ENCODE measurements around the gene GALNT9. TPM values are rescaled to one million over a fixed set of nuclear protein-coding genes. Genes with fewer than 3 reads are reported as not detected.

Gene GALNT9
- total RNA-seq, 1 donor from 2014 or later, result 2.1 TPM

DNA sequence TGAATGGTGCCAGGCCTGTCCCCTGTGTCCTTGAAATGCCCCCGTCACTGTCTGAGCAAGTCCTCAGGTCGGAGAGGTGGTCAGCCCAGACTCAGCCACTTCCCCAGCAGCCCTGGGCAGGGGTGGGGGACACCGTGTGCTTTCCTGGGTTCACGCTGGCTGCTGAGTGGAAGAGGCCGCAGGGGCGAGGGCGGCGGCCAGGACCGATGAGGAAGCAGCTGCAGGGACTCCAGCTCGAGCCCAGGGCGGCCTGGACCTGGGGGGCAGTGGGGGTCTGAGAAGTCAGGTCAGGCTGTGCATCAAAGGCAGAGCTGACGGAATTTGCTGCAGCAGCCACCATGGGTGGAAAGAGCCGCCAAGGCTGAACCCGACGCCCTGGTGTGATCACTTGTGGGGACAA is 156.8 kb downstream of the GALNT9 start:
- DNase-seq (ENCODE audit: low read depth), result no peak
- Histone ChIP-seq H4K20me1 (ENCODE audit: insufficient read depth, low read length) (no peaks in the 10 kb centered on the region), H3K4me3 (ENCODE audit: insufficient read depth, low read depth, low read length) (no peak overlapping the region), H2AFZ (ENCODE audit: low read depth, low read length) (no peak overlapping the region), H3K27me3 (ENCODE audit: insufficient read depth, low read length) (peaks cover 12% of the 10 kb centered on the region), H3K36me3 (ENCODE audit: insufficient read depth, low read length) (no peaks in the 10 kb centered on the region), H3K79me2 (ENCODE audit: insufficient read depth, low read length) (no peaks in the 10 kb centered on the region), H3K4me1 (ENCODE audit: insufficient read depth, low read length) (peaks cover 10% of the 10 kb centered on the region), H3K27ac (ENCODE audit: low read depth, low read length) (no peak overlapping the region), H3K9me3 (ENCODE audit: insufficient read depth, low read depth, low read length) (no peaks in the 10 kb centered on the region), H3K4me2 (ENCODE audit: low read length) (no peak overlapping the region), H3K9ac (ENCODE audit: low read length) (no peak overlapping the region)
- FAIRE-seq, result no peak
- peaks cover 45% of the 10 kb centered on the region for H3K27me3 Mint-ChIP-seq (ENCODE audit: low read depth, unreplicated experiment)
- no peaks in the 10 kb centered on the region for H3K9me3 Mint-ChIP-seq (ENCODE audit: unreplicated experiment)
- peak overlapping the region; percentile 58 for H3K27ac Mint-ChIP-seq (ENCODE audit: unreplicated experiment)
- H3K36me3 Mint-ChIP-seq (ENCODE audit: low read depth, unreplicated experiment), result no peaks in the 10 kb centered on the region
- peaks cover 3% of the 10 kb centered on the region for H3K4me1 Mint-ChIP-seq (ENCODE audit: low read depth, unreplicated experiment)
- TF ChIP-seq, protein P1, sequence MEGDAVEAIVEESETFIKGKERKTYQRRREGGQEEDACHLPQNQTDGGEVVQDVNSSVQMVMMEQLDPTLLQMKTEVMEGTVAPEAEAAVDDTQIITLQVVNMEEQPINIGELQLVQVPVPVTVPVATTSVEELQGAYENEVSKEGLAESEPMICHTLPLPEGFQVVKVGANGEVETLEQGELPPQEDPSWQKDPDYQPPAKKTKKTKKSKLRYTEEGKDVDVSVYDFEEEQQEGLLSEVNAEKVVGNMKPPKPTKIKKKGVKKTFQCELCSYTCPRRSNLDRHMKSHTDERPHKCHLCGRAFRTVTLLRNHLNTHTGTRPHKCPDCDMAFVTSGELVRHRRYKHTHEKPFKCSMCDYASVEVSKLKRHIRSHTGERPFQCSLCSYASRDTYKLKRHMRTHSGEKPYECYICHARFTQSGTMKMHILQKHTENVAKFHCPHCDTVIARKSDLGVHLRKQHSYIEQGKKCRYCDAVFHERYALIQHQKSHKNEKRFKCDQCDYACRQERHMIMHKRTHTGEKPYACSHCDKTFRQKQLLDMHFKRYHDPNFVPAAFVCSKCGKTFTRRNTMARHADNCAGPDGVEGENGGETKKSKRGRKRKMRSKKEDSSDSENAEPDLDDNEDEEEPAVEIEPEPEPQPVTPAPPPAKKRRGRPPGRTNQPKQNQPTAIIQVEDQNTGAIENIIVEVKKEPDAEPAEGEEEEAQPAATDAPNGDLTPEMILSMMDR (IDR thresholded peaks at IDR 0.05; ENCODE audit: insufficient read depth, low read depth, low read length), result no peak
- no peak for TF ChIP-seq EZH2 (IDR thresholded peaks at IDR 0.05; ENCODE audit: insufficient read depth, low read length)
- no peak overlapping the region for H3K4me3 Mint-ChIP-seq (ENCODE audit: unreplicated experiment)

DNA sequence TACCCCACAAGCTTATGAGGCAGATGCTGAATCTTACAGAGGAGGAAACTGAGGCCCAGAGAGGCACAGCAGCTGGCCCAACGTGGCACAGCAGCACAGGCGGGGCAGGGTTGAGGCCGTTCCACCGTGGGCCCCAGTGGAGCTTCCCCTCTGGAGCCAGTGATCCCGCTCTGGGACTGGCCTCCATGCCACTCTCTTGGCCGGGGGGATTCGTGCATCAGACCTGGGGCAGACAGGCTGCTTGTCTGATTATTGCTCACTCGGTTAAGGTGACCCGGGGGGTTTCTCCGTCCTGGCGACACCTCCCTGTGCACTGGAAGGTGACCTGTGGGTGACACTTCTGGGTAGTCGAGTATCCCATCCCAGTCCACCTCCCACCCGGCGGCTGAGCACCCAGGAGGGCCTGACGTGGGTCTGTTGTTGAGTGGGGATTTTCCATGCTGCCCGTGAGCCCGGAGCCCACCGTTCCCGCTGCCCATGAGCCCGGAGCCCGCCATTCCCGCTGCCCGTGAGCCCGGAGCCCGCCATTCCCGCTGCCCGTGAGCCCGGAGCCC is 157.3 kb downstream of the GALNT9 start:
- TF ChIP-seq, protein P1 (IDR thresholded peaks at IDR 0.05; ENCODE audit: insufficient read depth, low read depth, low read length), result no peak
- no peak for TF ChIP-seq EZH2 (IDR thresholded peaks at IDR 0.05; ENCODE audit: insufficient read depth, low read length)
- H3K36me3 Mint-ChIP-seq (ENCODE audit: low read depth, unreplicated experiment), result no peaks in the 10 kb centered on the region
- H3K4me3 Mint-ChIP-seq (ENCODE audit: unreplicated experiment), result no peak overlapping the region
- H3K9me3 Mint-ChIP-seq (ENCODE audit: unreplicated experiment), result peaks cover 3% of the 10 kb centered on the region
- no peak overlapping the region for H3K27ac ChIP-seq (ENCODE audit: low read depth, low read length)
- H4K20me1 ChIP-seq (ENCODE audit: insufficient read depth, low read length), result no peaks in the 10 kb centered on the region
- no peak overlapping the region for H3K9ac ChIP-seq (ENCODE audit: low read length)
- DNase-seq (ENCODE audit: low read depth) (no peak), FAIRE-seq (no peak)
- peaks cover 3% of the 10 kb centered on the region for H3K4me1 Mint-ChIP-seq (ENCODE audit: low read depth, unreplicated experiment)
- no peak overlapping the region for H3K4me3 ChIP-seq (ENCODE audit: insufficient read depth, low read depth, low read length)
- no peak overlapping the region for H3K4me2 ChIP-seq (ENCODE audit: low read length)
- H3K27ac Mint-ChIP-seq (ENCODE audit: unreplicated experiment), result no peak overlapping the region
- H2AFZ ChIP-seq (ENCODE audit: low read depth, low read length), result no peak overlapping the region
- peaks cover 49% of the 10 kb centered on the region for H3K27me3 Mint-ChIP-seq (ENCODE audit: low read depth, unreplicated experiment)
- H3K9me3 ChIP-seq (ENCODE audit: insufficient read depth, low read depth, low read length), result peaks cover under 1% of the 10 kb centered on the region
- no peaks in the 10 kb centered on the region for H3K79me2 ChIP-seq (ENCODE audit: insufficient read depth, low read length)
- no peaks in the 10 kb centered on the region for H3K36me3 ChIP-seq (ENCODE audit: insufficient read depth, low read length)
- H3K4me1 ChIP-seq (ENCODE audit: insufficient read depth, low read length), result peaks cover 10% of the 10 kb centered on the region
- H3K27me3 ChIP-seq (ENCODE audit: insufficient read depth, low read length), result peaks cover 14% of the 10 kb centered on the region

DNA sequence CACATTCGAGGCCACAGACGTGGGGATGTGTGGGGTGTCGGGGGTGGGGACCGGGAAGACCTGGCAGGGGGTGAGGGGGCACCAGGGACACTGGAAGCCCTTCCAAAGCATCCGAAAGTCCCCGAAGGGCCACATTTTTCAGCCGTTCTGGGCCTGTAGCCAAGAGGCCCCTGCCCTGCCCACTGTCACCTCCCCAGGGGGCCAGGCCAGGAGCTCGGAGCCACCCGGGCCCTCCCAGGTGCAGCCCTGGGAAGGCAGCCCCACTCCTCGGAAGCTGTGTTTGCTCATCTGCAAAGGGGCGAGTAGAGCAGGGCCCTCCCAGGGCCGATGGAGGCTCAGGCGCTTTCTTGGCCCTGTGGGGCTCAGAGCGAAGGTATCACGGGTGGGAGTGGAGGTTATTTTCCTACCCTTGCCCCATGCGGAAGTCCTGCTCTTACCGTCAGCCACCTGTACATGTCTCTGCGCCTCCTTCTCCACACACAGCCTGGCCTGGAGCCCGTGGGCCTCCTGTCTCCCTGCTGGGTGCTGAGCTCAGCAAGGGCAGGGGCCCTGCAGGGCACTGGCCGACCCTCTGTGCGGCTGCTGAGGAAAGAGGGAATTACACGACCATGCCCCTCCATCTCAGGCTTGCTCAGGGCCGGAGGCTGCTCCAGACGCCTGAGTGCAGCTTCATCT is 158.0 kb downstream of the GALNT9 start:
- peaks cover 3% of the 10 kb centered on the region for H3K4me1 Mint-ChIP-seq (ENCODE audit: low read depth, unreplicated experiment)
- H3K9me3 Mint-ChIP-seq (ENCODE audit: unreplicated experiment), result peaks cover 3% of the 10 kb centered on the region
- H3K9me3 ChIP-seq (ENCODE audit: insufficient read depth, low read depth, low read length), result peaks cover 6% of the 10 kb centered on the region
- H3K4me2 ChIP-seq (ENCODE audit: low read length), result no peak overlapping the region
- no peak overlapping the region for H3K27ac Mint-ChIP-seq (ENCODE audit: unreplicated experiment)
- no peaks in the 10 kb centered on the region for H3K79me2 ChIP-seq (ENCODE audit: insufficient read depth, low read length)
- TF ChIP-seq EZH2 (IDR thresholded peaks at IDR 0.05; ENCODE audit: insufficient read depth, low read length), result no peak
- TF ChIP-seq, protein P1 (IDR thresholded peaks at IDR 0.05; ENCODE audit: insufficient read depth, low read depth, low read length), result no peak
- no peaks in the 10 kb centered on the region for H4K20me1 ChIP-seq (ENCODE audit: insufficient read depth, low read length)
- DNase-seq (ENCODE audit: low read depth), result no peak
- H3K36me3 Mint-ChIP-seq (ENCODE audit: low read depth, unreplicated experiment), result no peaks in the 10 kb centered on the region
- no peak overlapping the region for H3K4me3 Mint-ChIP-seq (ENCODE audit: unreplicated experiment)
- H3K27me3 Mint-ChIP-seq (ENCODE audit: low read depth, unreplicated experiment), result peaks cover 47% of the 10 kb centered on the region
- H3K27ac ChIP-seq (ENCODE audit: low read depth, low read length), result no peak overlapping the region
- peaks cover 10% of the 10 kb centered on the region for H3K4me1 ChIP-seq (ENCODE audit: insufficient read depth, low read length)
- H3K4me3 ChIP-seq (ENCODE audit: insufficient read depth, low read depth, low read length), result no peak overlapping the region
- H2AFZ ChIP-seq (ENCODE audit: low read depth, low read length), result no peak overlapping the region
- peaks cover 14% of the 10 kb centered on the region for H3K27me3 ChIP-seq (ENCODE audit: insufficient read depth, low read length)
- no peaks in the 10 kb centered on the region for H3K36me3 ChIP-seq (ENCODE audit: insufficient read depth, low read length)
- no peak for FAIRE-seq
- no peak overlapping the region for H3K9ac ChIP-seq (ENCODE audit: low read length)

Measured in astrocyte (in vitro differentiated cells and primary cell).